ENCODE measurements around the gene CDH12.
"Not testable (repeated sequence)": the region's sequence is repeated elsewhere in the genome, so short reads cannot be mapped to it uniquely, and the experiment has no call there.

Gene CDH12

DNA sequence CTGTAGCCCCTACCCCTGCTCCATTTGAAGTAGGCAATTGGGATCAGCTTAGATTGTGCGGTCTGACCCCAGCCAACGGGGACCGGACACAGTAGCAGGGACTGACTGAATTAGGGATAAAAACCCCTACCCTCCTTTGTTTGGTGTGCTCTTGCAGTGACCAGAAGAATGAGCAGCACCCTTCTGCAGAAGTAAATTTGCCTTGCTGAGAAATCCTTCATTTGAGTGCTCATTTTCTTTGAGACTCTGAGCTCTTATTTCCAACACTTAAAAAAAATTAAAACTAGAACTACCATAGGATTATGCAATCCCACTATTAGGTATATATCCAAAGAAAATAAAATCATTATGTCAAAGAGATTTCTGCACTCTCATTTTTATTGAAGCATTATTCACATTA is 560.0 kb downstream of the CDH12 start:
- no peak overlapping the region for H3K27ac ChIP-seq
- peaks cover 14% of the 10 kb centered on the region for H3K9me3 ChIP-seq (ENCODE audit: severe bottlenecking)
- H3K27me3 ChIP-seq (ENCODE audit: insufficient read depth, low read depth, severe bottlenecking) = no peaks in the 10 kb centered on the region
- H3K4me3 ChIP-seq (ENCODE audit: low read depth, low read length) = no peak overlapping the region
- no peaks in the 10 kb centered on the region for H3K36me3 ChIP-seq
- DNase-seq = no peak
- TF ChIP-seq, protein P1, sequence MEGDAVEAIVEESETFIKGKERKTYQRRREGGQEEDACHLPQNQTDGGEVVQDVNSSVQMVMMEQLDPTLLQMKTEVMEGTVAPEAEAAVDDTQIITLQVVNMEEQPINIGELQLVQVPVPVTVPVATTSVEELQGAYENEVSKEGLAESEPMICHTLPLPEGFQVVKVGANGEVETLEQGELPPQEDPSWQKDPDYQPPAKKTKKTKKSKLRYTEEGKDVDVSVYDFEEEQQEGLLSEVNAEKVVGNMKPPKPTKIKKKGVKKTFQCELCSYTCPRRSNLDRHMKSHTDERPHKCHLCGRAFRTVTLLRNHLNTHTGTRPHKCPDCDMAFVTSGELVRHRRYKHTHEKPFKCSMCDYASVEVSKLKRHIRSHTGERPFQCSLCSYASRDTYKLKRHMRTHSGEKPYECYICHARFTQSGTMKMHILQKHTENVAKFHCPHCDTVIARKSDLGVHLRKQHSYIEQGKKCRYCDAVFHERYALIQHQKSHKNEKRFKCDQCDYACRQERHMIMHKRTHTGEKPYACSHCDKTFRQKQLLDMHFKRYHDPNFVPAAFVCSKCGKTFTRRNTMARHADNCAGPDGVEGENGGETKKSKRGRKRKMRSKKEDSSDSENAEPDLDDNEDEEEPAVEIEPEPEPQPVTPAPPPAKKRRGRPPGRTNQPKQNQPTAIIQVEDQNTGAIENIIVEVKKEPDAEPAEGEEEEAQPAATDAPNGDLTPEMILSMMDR (IDR thresholded peaks at IDR 0.05; ENCODE audit: low read depth, low read length) = no peak

DNA sequence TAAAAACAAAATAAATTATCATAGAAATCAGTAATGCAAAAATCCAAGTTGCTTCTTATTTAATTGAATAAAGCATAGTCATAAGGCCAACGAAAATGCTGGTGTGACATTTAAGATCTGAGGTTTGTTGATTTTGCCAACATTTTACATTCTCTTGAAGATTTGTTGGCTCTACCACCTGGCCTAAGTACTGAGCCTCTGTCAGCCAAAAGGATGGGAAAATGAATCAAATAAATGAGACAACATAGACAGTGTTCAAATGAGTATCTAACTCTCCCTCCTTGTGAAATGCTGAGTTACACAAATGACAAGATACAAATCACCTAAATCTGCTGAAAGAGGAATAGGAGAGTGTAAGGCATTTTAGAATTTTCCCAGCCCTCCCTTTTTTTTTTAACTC is 575.0 kb downstream of the CDH12 start:
- no peak overlapping the region for H3K4me3 ChIP-seq (ENCODE audit: low read depth, low read length)
- TF ChIP-seq, protein P1 (IDR thresholded peaks at IDR 0.05; ENCODE audit: low read depth, low read length) = no peak
- peaks cover 5% of the 10 kb centered on the region for H3K9me3 ChIP-seq (ENCODE audit: severe bottlenecking)
- H3K36me3 ChIP-seq = no peaks in the 10 kb centered on the region
- no peak for DNase-seq
- no peaks in the 10 kb centered on the region for H3K27me3 ChIP-seq (ENCODE audit: insufficient read depth, low read depth, severe bottlenecking)
- H3K27ac ChIP-seq = no peak overlapping the region

DNA sequence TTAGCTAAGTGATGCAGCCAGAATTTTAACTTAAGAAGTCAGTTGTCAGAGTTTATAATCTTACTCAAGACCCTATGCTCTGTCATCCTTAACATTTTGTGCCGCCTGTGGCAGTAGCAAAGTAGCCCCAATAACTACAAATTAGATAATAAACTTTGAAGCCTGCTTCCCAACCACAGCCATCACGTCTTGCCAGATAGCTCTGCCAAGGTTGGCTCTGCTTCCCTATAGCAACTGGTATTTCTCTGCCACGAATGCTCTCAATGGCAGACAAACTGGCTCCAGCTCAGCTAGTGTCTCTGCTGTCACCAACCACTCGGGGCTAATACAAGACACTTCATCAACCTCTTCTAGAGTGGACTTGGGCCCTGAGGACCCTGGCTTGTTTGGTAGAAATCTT is 576.1 kb downstream of the CDH12 start:
- H3K27me3 ChIP-seq (ENCODE audit: insufficient read depth, low read depth, severe bottlenecking) = no peaks in the 10 kb centered on the region
- no peaks in the 10 kb centered on the region for H3K36me3 ChIP-seq

DNA sequence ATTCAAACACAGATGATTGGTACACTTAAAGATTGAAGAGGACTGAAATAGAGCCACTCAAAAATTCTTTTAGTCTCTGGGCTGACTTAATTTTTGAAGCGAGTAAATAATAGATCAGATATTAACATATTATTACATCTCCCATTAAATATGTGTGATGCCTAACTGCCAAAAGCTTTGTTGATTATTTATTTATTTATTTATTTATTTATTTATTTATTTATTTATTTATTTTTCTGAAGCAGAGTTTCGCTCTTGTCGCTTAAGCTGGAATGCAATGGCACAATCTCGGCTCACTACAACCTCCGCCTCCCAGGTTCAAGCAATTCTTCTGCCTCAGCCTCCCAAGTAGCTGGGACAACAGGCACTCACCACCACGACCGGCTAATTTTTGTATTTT is 587.3 kb downstream of the CDH12 start:
- H3K27me3 ChIP-seq (ENCODE audit: insufficient read depth, low read depth, severe bottlenecking); H3K9me3 ChIP-seq (ENCODE audit: severe bottlenecking); DNase-seq; H3K27ac ChIP-seq; H3K4me3 ChIP-seq (ENCODE audit: low read depth, low read length); H3K36me3 ChIP-seq: not testable (repeated sequence)

More for the DNA sequence above, 576.1 kb downstream of the CDH12 start:
- no peak for DNase-seq
- H3K9me3 ChIP-seq (ENCODE audit: severe bottlenecking) = peaks cover 5% of the 10 kb centered on the region
- H3K27ac ChIP-seq = no peak overlapping the region
- no peak overlapping the region for H3K4me3 ChIP-seq (ENCODE audit: low read depth, low read length)
- TF ChIP-seq, protein P1 (IDR thresholded peaks at IDR 0.05; ENCODE audit: low read depth, low read length) = no peak

DNA sequence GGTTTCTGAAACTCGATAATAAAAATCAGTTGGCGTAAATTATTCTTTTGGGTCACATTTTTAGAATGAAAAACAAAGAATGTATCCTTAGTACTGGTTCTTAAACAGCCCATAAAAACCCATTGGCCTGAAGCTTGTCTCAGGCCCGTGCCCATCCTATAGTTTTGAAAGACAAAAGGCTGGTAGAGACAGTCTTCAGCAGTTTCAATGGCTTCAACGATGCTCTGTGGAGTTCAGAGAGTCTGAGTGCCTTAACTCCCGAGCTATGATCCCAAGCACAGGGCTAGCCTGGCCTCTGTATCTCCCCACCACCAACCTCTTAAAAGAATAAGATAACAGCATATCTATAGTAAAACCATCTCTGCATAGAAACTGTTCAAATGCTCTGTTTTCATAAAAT is 595.0 kb downstream of the CDH12 start:
- Histone ChIP-seq H3K4me3 (ENCODE audit: low read depth, low read length) (no peak overlapping the region), H3K36me3 (no peaks in the 10 kb centered on the region), H3K27me3 (ENCODE audit: insufficient read depth, low read depth, severe bottlenecking) (no peaks in the 10 kb centered on the region), H3K27ac (no peak overlapping the region), H3K9me3 (ENCODE audit: severe bottlenecking) (no peaks in the 10 kb centered on the region)
- TF ChIP-seq, protein P1 (IDR thresholded peaks at IDR 0.05; ENCODE audit: low read depth, low read length) = no peak
- no peak for DNase-seq

DNA sequence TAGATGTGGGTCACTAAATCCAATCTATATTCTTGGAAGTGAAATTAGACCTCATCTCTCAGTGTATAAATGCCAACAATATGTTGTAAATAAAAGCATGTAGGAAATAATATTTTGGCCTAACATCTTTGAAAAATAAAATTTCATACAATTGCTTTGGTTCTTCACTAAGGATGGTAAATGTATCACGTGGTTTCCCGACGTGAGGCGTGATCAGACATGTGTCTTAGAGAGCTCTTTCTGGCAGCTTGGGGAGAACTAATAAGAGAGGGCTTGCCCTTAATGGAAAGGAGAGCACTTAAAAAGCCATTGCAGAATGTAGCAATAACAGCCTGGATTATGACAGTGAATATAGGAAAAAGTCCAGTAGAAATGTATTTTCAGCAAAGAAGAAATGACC is 602.6 kb downstream of the CDH12 start:
- no peak overlapping the region for H3K27ac ChIP-seq
- no peak overlapping the region for H3K4me3 ChIP-seq (ENCODE audit: low read depth, low read length)
- H3K9me3 ChIP-seq (ENCODE audit: severe bottlenecking) = no peaks in the 10 kb centered on the region
- H3K36me3 ChIP-seq = no peaks in the 10 kb centered on the region
- TF ChIP-seq, protein P1 (IDR thresholded peaks at IDR 0.05; ENCODE audit: low read depth, low read length) = no peak
- H3K27me3 ChIP-seq (ENCODE audit: insufficient read depth, low read depth, severe bottlenecking) = no peaks in the 10 kb centered on the region
- DNase-seq = no peak
